ENCODE results near the gene SCCPDH. TPM values are rescaled to one million over a fixed set of nuclear protein-coding genes. Genes with fewer than 3 reads are reported as not detected.

SCCPDH gene
- total and polyA plus RNA-seq, 2 of the 13 experiments (the other 11 are each of a cell fraction or from before 2014, with no cell fraction given), result 36.7 to 62.3 TPM

- TF ChIP-seq CREB3 (CRISPR knock-in tag; IDR thresholded peaks at IDR 0.05) (no peak), NKX3-1 (CRISPR knock-in tag; IDR thresholded peaks at IDR 0.05) (no peak), EP300 (IDR thresholded peaks at IDR 0.05; ENCODE audit: low read depth in 2 of 2, low read length in 2 of 2) (no peak), EP300 (CRISPR knock-in tag; IDR thresholded peaks at IDR 0.05; ENCODE audit: borderline replicate concordance) (no peak), ZNF350 (CRISPR knock-in tag; IDR thresholded peaks at IDR 0.05; ENCODE audit: borderline replicate concordance, low read depth) (no peak), ZNF790 (CRISPR knock-in tag; IDR thresholded peaks at IDR 0.05; ENCODE audit: borderline replicate concordance) (no peak), ZNF75D (CRISPR knock-in tag; IDR thresholded peaks at IDR 0.05; ENCODE audit: borderline replicate concordance) (no peak), ZFP91 (CRISPR knock-in tag; IDR thresholded peaks at IDR 0.05; ENCODE audit: borderline replicate concordance) (no peak), ZNF512B (CRISPR knock-in tag; IDR thresholded peaks at IDR 0.05; ENCODE audit: borderline replicate concordance) (no peak)
Measured at GRCh38 chr1:246803373-246803772, 79.2 kb downstream of the SCCPDH start (continued).

All from HepG2 (cell line).